Measurements from ENCODE around the gene ACO1.

- TF ChIP-seq CTCF (conservative IDR thresholded peaks at IDR 0.05; ENCODE audit: low read length) = no peak
- TF ChIP-seq EZH2phosphoT487 (IDR thresholded peaks at IDR 0.05; ENCODE audit: borderline replicate concordance) = no peak
Measured at GRCh38 chr9:32422237-32422806, 37.9 kb downstream of the ACO1 start.

All from Loucy (cell line).